Measurements from ENCODE around the gene ATP13A2.

GRCh38 chr1:16968372-16968771, 43.4 kb downstream of the ATP13A2 start:
- no peak for TF ChIP-seq EZH2 (IDR thresholded peaks at IDR 0.05; ENCODE audit: borderline replicate concordance, low read depth, low read length, poor library complexity, severe bottlenecking)
- no peak for TF ChIP-seq CTCF (conservative IDR thresholded peaks at IDR 0.05; ENCODE audit: low read depth, low read length)

Data from A673 (cell line).